ENCODE data around the gene ARHGEF6.

ARHGEF6 gene

DNA sequence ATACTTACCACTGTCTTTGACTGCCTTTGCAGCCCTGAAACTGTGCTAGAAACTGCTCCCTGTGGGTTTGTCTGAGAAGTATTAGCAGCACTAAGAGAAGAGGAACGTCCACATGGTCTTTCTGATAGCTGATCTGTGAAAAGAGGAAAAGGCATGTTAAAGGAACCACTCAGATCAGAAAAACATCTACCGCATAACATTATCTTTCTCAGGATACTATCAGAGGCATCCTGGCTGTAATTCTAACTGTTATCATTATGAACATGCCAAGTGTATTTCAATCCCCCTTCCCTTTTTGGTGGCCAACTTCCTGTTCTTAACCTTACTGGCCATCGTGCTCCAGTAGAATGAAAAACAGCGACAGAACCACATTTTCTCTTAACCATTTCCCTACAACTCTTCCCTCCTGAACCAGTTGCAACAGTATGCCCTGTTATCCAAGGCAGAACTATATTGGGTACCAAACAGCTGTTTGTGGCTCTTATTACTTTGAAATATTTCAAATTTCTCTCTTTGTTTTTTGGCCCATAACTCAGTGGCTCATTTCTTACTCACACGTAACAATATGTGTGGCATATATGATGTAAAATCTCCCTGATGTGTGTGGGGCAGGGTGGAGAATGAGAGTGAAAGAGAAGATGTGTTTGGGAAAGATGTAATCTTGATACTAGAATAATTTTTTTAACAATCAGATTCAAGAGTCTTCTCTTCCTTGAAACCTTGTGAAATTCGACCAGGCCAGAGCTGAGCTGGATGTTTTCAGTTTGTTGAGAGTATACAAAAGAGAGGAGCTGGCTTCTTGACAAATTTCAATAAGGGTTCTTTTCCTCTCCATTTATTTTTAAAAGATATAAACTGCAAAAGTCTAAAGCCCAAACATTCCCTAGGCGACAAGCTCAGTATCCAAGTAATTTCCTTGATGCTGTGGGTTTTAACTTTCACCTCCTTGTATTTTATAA lies 35.2 kb downstream of the ARHGEF6 start:
- DNase-seq (ENCODE audit: low read depth in 2 of 2), result no peak

DNA sequence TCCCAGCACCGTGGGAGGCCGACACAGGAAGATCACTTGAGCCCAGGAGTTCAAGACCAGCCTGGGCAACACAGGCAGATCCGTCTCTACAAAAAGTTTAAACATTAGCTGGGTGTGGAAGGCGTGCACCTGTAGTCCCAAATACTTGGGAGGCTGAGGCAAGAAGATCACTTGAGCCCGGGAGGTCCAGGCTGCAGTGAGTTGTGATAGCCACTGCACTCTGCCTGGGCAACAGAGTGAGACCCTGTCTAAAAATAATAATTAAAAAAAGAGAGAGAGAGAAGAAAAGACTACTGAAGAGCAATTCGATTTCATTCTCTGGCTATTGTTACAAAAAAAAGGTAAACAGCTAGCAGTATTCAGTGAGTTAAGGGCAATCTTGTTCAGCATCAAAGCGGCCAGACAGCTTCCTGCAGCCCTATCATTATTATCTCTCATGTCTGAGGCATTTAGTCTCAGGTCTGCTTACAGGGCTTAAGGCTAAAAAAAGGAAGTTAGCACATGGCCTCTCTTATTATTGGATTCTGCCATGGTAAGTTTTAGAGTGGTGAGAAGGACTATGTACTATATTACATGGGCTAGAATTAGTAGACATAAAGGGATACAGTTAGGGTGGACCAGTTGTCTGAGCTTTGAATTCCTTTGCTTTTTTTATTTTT lies 37.9 kb downstream of the ARHGEF6 start:
- no peak for DNase-seq (ENCODE audit: low read depth in 2 of 2)

DNA sequence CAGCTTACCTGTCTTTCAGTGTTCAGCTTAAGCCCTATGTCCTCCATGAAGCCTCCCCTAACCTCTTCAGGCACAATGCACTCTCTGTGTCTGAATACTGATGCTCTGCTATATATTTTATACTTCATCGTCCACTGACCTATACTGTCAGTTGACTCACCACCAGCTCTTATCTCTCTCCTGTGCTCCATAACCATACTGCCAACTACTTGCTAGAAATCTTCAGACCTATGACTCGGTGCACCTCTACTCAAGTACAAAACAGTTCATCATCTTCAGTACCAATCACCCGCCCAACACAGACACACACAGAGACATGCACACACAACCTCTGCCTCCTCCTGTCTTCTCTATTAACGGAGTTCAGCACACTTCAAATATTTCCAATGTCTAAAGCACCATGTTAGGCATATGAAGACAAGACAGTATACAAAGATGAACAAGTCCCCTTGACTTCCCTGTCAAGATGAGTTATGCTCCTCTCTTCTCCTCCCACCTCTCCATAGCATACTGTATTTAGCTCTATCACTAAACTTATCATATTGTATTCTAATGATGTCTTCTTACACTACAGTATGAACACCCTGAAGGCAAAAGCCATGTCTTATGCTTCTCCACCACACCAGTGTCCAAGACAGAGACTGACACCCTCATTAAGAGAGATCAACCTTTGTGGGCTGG lies 42.5 kb downstream of the ARHGEF6 start:
- DNase-seq (ENCODE audit: low read depth in 2 of 2), result no peak

DNA sequence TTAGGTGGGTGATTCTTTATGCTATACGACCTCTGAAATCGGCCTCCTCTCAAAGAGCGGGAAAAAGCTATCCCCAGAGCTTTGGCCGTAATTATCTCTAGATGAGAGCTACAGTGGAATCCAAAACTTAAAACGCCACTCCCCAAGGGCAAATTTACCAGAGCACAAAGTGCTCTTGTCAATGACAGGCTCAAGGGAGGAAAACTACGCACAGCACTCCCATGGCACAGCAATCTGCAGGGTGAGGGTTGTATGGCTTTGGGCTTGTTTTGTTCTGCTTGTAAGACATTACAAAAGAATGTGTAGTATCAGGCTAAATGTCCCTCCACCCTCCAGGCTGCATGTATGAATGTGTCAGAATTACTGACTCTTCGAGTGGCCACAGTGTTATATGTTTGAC lies 44.0 kb downstream of the ARHGEF6 start:
- no peak for DNase-seq (ENCODE audit: low read depth in 2 of 2)

DNA sequence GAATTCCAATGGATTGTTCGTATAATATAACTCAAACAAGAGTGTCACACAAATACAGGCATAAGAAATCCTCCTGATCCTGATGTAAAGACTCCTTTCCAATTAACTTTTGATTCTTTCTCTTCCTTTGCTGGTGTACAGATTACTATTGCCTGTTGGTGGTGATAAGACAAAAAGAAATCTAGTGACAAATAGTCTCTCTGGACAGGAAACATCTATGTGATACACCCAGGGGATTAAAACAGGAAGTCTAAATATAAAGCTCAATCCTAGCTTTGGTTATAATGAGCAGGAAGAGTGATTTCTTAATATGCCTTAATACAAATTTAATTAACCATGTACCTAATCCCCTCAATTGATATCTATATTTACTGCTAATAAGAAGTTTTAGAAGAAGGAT lies 45.1 kb downstream of the ARHGEF6 start:
- DNase-seq (ENCODE audit: low read depth in 2 of 2), result no peak

DNA sequence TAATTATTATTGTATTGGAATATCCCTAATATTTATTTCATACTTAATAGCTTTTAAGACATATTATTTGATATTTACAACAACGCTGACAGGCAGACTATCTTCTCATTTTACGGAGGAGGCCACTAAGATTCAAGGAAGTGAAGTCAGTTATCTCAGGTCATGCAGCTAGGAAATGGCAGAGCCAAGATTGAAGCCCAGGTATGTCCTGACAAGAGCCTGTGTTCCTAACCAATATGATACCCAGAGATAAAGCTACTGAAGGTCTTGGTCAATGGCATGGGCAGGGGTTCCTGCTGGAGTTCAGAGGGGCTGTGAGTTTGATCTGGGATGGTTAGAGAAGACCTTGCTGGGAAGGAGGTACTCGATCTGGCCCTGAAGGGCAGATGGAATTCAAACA lies 47.1 kb downstream of the ARHGEF6 start:
- DNase-seq (ENCODE audit: low read depth in 2 of 2), result no peak

DNA sequence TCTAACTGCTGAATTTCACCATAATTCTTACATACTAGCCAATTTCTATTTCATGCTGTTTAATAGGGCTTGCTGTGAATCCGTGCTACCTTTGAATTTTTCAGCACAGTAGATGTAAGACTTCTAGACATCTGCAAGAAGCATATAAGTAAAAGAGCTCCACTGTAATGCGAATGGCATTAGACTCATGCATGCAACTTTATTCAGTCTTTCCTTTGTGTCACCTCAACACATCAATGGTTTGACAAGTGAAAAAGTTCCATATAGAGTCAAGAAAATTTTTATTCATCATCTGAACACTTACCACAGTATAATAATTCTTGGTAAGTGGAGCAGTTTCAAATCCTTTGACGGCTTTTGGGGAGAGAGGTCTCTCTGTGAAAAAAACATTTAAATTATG lies 48.9 kb downstream of the ARHGEF6 start:
- no peak for DNase-seq (ENCODE audit: low read depth in 2 of 2)

DNA sequence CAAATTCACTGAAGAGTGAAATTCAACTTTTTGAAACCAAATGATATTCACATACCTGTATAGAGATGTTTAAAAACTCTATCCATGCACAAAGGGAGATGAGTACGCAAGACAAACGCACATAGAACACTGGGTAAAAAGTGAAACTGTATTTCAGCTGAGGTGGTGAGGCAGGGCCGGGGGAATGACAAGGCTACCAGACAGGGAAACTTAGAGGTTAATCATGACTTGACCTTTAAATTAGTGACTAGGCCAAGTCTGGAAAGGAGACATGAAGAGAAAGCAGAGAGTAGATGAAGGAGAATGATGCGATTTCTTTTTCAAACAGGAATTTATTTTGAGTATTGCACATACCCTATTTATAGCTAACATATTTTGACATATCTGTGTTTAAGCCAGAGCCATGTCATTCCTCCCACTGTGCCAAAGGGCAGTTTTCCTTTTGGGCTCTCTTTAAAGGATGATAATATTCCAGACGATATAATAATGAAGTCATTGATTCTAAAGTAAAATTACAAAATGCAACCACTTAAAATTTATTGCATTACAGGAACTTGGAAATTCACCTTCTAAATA lies 49.4 kb downstream of the ARHGEF6 start:
- no peak for DNase-seq (ENCODE audit: low read depth in 2 of 2)

DNA sequence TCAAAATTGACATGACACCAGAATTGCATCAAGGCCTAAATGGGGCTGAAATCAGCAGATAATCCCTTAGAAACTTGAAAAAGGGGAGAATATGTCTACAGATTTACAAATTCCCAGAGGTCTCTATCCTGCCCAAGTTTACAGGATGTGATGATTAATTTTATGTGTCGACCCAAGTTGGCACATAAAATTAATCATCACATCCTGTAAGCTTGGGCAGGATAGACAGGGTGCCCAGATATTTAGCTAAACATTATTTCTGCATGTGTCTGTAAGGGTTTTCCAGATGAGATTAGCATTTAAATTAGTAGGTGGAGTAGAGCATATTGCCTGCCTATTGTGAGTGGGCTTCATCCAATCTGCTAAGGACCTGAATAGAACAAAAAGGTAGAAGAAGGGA lies 52.3 kb downstream of the ARHGEF6 start:
- no peak for DNase-seq (ENCODE audit: low read depth in 2 of 2)

DNA sequence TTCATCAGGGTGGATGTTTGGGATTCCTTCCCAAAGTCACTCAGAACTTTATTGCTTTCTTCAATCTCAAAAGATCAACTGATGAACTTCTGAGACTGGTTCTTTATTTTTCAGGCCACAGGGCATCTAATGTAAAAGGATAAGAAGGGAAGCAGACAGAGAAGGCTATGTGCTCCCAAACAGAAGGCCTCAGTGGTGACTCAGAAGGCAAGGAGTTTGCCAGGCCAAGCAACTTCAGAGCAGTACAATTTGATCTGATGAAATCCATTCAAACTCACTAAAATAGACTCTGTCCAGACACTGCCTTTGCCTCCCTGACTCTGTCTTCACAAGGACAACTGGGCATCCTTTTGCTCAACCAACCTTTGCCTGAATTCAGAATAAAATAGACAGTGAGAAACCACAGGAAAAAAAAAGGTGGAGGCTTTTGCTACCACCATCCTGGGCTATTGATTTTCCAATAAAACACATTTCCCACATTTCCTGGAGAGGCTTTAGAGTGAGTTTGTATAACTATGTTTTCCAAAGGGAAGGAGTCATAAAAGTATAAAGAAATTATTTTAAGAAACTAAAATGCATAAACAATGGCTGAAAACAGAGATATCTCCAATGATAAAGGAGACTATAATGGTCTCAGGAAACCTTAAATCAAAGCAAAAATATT lies 55.2 kb downstream of the ARHGEF6 start:
- no peak for DNase-seq (ENCODE audit: low read depth in 2 of 2)

DNA sequence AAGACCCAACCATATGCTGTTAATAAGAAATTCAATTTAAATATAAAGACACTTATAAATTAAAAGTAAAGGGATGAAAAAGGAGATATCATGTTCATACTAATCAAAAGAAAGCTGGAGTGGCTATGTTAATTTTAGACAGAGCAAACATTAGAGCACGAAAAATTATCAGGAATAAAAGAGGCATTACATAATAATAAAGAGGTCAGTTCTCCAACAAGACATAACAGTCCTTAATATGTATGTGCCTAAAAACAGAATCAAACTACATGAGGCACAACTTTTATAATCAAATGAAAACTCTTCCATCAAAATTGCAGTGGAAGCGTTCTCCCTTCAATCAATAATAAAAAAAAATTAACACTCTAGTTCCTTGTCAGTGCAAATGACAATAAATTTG lies 62.6 kb downstream of the ARHGEF6 start:
- DNase-seq (ENCODE audit: low read depth in 2 of 2), result no peak

DNA sequence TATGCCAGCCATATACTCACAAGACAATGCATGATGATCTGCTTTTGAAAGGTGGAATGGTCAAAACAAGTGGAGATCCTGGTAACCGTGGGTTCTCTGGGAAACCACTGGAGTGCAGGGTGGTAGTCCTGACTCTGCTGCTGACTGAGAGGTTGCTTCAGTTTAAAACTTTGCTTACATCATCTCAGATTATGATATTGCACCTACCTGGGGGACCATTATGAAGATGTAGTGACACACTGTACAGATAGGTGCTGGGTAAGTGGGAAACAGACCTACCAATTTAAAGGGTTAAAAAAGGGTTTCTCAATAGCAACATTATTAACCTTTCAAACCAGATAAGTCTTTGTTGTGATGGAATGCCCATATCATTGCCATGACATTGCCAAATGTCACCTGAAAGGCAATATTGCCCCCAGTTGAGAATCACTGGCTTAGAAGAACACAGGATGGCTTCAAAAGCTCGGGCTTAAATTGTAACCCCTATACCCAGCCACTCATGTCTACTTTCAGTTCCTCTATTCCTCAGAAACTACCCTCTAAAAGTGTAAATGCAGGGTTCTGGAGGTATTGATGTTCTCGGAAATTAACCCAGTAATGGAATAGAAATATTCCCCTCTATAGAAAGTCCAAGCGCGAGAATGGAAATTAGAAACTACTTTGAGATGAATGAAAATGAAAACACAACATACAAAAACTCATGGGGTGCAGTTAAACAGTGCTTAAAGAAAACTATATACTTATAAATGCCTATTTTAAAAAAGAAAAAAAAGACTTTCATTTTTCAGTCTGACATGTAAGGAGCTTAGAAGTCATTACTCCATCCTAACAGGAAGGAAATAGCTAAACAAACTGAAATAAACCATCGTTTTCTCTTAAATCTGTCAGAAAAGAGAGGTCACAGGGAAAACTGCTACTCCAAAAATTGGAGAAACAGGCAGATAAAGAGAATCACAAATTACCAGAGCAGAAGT lies 65.8 kb downstream of the ARHGEF6 start:
- DNase-seq (ENCODE audit: low read depth in 2 of 2), result no peak

DNA sequence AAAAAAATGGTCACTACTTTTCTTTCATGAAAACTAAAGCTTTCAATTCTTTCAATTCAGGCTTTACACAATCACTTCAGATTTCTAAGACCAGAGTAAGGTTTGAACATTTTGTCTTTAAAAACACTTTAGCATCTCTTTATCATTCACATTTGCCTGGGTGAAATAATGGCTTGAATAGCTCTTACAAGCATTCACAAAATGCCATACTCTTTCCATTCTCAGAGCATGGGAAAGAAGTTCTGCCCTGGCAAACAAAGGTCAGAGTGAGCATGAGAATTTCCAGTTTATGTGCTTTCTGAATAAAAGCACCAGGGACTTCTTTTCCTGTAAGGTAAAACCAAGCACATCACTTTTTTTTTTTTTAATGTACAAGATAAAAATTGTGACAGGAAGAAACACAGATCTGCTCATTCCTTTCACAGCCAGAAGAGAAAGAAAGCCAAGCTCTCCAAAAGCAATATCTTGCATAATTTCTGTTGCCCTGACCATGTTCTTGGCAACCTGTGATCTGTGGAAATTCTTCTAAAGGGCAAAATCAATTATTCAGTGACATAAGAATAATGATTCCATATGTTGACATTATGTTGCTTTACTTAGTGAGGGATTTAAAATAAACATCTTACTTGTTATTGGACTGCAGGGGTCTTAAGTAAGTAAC lies 68.0 kb downstream of the ARHGEF6 start:
- no peak for DNase-seq (ENCODE audit: low read depth in 2 of 2)

DNA sequence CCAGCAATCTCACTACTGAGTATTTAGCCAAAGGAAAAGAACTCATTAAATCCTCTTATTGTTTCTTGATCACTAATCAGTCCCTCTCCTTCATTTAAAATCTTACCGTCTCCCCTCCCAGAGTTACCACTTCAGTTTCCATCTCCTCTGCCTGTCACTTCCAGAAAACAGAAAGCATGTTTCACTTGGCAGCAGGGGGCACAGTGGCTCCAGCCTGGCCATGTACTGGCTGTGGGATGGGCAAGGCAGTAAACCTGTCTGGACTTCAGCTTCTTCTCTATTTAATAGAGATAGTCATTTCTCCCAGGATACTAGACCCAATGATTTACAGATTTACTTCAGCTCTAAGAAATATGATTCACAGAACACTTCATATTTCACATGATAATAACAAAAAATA lies 69.6 kb downstream of the ARHGEF6 start:
- no peak for DNase-seq (ENCODE audit: low read depth in 2 of 2)

DNA sequence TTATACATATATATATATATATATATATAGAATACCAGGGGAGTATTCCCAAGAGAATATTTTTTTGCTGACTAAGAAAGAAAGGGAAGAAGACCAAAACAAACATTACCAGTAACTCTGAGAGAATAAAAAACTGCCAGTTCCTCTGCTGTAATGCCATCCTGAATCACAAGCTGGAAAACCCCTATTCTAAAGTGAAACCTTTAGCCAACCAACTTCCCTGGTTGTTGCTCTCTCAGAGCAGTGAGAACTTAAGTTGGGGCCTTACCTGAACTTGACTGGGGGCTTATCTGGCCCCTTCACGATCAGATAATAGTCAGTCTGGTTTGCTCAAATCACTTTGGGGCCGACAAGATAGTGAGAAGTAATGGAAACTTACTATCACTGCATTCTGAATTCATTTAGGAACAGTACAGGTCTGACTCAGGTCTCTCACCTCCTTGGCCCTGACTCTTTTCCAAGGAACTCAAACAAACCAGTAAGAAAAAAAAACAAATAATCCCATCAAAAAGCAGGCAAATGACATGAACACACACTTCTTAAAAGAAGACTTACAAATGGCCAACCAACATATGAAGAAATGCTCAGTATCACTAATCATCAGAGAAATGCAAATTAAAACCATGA lies 70.3 kb downstream of the ARHGEF6 start:
- DNase-seq (ENCODE audit: low read depth in 2 of 2), result no peak

DNA sequence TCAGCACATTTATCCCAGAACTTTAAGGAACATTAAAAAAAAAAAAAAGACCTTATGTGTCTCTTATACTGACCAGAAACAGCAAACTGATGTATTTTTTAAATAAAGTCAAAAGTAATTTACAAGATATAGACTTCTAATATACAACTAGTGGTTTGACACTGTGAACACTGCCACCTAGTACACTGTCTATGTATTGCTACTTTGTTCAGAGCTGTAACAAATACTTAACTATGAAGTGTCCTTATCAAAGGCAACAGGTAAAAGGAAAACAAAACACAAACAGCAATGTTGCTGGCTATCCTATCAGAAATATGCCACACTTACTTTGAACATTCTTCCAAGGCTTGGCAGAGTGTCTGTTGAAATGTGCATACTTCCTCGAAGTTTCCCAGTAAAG lies 72.4 kb downstream of the ARHGEF6 start:
- DNase-seq (ENCODE audit: low read depth in 2 of 2), result no peak

DNA sequence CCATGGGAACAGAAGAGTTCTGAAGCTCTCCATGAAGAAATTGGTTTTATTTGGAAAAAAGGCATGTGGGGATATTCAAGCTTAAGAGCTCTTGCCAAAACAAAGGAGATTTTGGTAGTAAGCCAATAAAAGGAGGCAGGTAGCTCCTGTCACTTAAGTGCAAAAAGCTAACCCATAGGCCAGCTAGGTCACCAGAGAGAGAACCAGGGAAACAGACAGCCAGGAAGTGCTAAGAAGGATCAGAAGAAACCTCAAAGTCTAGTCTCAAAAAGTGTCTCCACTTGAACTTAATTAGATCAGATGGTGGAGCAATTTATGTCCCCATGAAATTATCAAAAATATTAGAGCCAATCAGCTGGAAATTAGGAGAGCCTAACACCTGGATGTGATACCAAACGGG lies 83.6 kb downstream of the ARHGEF6 start:
- no peak for DNase-seq (ENCODE audit: low read depth in 2 of 2)

DNA sequence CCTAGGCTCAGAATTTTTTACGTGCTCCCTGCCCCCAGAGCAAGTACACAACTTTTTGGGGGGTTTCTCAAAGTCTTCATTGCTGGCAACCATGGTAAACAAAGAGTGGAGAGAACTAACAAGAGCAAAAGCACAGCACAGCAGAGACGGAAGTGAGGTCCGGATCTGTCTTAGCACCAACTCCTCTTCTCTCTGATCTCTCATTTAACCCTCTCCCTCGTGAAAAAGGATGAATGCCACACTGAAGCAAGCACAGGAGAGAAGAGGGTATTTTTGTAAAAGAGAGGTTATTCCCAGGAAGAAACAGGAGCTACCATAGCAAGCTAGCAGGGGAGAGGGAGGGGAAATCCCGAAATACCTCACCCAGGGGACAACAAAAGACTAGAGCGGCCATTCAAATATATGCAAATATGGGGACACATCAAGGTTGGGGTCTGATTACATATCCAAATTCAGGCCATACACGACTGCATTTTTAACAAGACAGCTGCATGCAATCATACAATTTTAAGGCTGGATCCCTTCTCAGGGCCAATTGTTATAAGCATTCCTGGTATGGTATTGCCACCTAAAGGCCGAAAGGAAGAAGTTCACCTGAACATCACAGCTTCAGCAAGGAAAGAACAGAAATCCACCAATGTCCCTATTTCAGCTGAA lies 86.2 kb downstream of the ARHGEF6 start:
- no peak for DNase-seq (ENCODE audit: low read depth in 2 of 2)

DNA sequence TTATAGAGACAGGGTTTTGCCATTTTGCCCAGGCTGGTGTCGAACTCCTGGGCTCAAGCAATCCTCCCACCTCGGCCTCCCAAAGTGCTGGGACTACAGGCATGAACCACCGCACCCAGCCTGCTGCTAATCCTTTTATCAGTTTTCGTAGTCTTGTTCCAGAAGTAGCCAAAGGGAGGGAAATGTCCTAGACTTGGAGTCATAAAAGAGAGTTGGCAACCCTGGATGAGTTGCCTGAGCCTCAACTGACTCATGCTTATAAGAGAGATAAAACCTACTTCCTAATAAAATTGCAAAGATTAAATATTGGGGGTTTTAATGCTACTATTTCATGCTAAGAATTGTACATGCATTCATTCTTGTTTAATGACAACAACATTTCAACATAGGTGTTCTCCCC lies 88.5 kb downstream of the ARHGEF6 start:
- DNase-seq (ENCODE audit: low read depth in 2 of 2), result no peak
